CD4-positive, alpha-beta T cell treated with Interleukin-6 at 100 ng/mL for 8 hours (primary cell): ENCODE measurements around the gene CASQ2.
A peak's percentile ranks its signal among the peaks of the same experiment; 100 is the strongest.

Source experiments
- DNase-seq: peaks from one replicate; pipeline ENCODE4 v3.0.0-alpha.2; 2020; ENCODE audit warnings: mixed read lengths, low spot score

CASQ2 gene

DNA sequence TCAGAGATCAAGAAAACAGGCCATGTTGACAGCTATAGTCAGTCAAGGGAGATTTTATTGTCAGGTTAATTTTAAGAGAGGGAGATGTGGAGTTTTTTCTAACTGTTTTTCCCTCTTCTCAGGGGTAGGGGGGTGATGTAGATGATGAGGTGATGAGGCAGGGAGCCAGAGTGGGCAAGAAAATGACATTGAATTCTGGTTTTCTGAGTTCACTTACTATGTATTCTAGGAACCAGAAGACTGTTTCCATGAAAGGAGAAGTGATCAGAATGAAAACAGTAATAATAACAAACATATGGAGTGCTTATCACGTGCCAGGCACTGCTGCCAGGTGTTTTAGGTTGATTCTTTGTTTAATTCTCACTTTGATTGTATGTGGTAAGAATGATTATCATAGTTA, 40.2 kb downstream of the CASQ2 start:
- DNase-seq: no peak

DNA sequence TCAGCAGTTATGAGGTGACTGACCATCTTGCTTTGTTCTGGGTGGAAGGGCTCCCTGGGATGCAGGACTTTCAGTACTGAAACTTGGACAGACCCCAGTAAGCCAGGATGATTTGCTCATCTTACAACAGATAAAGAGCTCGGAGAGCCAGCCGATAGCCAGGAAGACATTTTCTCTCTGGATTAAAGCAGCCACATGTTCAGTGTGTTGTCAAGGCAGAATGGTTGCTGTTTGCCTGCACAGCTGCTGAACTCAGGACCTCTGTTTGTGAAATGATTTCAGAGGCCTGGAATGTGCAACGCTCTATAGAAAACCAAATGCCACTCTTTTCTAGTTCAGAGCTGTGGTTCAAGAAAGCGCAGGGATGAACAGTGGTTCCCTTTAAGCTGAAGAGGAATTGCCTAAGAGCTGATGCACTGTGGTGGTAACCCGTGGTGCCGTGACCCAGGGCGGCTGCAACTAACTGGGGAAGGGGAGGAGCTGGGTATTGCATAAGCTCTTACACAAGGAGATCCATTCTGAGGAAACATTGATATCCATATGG, 40.7 kb downstream of the CASQ2 start:
- DNase-seq: no peak

DNA sequence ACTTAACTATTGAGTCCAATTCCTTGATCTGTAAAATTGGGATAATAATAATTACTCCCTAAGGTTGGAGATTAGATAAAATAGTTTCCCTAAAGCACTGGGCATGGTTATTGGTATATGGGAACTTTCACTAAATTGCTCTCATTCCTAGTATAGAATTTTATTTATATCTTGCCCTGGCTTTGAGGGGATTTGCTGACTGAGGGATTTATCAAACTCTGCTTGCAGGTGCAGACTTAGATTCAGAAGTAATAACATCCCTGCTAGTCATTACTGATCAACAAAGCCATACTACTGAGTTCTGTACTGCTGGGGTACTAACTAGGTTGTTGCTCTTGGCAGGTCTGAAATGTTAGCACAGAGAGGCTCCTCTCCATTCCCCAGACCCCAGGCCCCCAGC, 41.9 kb downstream of the CASQ2 start:
- no peak for DNase-seq

DNA sequence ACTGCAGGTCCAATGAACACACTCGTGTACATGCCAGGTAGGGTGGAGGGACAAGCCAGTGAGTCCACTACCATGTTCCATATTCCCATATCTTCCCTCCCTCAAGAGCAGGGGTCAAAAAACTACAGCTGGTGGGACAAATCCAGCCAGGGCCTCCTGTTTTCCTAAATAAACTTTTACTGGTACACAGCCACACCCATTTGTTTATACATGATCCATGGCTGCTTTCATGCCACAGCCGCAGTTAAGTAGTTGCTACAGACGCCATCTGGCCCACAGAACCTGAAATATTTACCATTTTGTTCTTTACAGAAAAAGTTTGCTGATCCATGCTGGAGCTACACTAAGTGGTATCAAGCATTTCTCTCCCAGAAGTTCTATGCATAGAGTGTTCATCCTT, 42.4 kb downstream of the CASQ2 start:
- no peak for DNase-seq

DNA sequence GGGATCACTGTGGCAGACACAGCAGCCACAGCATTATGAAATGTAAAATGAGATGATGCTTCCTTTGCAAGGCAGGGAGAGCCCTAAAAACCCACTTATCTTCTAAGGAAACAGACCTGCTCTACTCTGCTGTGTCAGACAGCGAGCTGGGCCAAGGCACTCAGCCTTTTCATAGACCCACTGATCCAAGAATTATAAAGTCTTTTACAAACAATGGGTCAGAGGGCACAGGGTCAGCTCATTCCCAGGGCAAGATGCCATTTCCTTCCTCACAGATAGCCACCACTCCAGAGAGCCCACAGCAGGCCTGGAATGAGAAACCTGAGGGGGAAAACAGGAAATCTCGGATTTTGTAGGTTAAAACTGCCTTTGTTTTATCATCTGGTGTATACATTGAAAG, 42.9 kb downstream of the CASQ2 start:
- no peak for DNase-seq

DNA sequence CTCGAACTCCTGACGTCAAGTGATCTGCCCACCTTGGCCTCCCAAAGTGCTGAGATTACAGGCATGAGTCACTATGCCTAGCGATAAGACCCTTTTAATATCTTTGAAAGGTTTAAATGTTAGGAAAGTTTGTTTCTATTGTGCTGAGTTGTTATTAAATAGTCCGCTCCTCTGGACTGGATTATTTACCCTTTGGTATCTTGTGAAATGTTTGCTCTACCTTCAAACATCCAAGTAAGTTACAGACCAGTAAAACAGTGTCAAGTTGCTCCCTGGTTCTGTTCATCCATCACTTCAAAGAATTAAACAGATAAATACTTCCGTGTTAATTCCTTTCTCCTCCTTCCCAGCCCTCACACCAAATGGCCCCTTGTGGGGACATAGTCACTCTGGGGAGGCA, 44.8 kb downstream of the CASQ2 start:
- no peak for DNase-seq

DNA sequence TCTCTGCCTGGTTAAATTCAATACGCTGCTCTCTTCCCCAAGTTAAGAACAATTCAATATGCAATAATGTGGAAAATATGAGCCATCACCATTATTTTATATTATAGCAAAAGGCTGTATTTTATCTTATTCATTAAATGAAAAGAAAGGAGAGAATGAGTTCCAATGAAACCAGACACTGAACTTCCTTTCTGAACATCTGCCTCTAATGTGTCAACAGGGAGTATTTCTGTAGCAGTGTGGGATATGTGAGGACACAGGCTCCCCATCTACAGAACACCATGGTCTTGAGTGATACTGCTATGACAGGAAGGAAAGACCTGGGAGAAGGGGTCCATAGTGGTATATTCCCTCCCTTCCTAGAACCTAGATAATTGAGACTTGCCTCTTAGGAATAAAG, 46.3 kb downstream of the CASQ2 start:
- DNase-seq: no peak

DNA sequence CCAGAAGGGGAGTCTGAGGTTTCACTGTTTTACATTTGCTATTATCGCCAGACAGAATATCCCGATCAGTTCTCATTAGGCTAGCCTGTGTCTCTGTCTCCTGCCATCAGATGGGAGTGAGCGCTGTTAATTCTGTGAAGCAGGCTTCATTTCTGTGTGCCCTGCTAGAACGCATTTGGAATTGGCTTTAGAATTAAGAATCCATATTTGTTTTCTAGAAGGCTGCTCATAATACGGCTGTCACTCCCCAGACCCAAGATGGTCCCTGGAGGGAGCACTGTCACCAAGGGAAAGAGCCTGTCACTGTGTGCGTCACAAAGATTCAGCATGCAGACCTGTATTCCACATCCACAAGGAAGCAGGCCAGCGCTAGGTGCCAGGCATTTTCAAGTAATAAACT, 49.2 kb downstream of the CASQ2 start:
- DNase-seq: no peak

DNA sequence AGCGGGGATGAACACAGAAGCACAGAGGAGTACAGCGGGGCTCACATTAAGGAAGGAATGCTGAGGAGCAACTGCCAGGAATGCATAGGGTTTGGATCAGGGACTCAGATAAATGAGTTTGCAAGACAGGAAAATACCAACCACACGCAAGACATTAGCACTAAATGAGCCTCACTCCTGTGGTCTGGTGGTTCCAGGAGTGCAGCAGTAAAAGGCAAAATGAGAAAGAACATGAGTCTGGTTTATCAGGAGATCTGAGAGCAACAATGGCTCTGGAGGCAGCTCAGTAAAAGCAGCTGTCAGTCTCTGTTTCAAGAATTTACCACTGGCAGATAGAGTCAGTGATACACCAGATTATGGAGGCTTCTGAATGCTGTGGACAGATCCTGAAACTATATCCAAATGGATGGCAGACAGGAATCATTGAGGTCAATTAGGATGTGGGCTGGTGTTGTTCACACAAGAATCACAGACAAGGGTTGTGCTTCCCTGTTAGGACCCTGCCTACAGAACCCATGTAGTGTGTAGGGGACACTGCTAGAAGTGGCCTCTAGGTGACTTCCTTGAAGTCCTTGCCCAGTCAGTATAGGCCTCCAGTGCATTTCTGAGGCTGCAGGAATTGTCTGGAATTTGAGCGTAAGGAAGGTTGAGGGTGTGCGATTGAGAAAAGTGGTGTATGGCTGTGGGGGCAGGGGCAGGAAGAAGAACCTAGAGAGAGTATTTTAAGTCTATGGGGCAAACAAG, 50.3 kb downstream of the CASQ2 start:
- DNase-seq: no peak

DNA sequence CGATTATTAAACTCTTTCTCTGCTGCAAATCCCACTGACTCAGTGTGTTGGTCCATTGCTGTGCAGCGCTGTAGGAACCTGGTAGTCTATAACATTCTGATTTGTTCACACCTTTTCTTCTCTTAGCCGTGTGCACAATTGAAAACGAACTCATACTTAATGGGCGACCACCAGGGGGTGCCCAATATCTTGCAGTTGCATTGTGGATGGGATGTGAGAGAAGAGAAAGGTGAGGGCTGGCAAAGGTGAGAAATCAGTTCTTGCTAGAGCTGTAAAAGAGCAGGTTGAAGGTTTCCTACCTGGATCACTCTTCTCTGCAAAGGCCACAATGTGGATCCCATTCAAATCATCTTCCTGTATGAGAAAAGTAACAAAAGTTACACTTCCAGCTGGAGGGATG, 51.0 kb downstream of the CASQ2 start:
- DNase-seq: peak; percentile 8

DNA sequence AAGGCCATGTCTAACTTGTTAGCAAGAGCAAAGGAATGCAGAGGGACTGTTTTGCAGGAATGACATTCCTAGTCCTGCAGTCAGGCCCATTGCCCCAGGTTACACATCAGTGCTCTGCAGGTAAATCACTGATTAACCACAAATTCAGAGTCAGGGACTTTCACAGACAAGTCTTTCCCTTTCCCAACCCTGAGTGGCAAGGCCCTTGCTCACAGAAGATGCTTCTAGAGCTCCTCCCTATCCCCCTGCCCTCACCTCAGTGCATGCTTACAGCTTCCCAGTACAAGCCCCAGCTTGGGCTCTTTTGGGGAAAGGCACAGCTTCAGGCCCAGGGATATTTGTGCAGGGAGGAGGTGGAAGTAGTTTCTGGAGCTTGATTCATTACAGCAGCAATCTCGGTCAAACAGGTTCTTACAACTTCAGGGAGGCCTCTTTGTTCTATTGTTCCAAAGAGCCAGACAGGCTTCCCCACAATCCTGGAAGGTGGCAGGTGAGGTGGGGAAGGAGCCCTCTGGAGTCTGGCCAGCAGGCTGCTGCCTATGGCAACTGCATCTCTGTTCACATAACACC, 53.9 kb downstream of the CASQ2 start:
- DNase-seq: no peak

DNA sequence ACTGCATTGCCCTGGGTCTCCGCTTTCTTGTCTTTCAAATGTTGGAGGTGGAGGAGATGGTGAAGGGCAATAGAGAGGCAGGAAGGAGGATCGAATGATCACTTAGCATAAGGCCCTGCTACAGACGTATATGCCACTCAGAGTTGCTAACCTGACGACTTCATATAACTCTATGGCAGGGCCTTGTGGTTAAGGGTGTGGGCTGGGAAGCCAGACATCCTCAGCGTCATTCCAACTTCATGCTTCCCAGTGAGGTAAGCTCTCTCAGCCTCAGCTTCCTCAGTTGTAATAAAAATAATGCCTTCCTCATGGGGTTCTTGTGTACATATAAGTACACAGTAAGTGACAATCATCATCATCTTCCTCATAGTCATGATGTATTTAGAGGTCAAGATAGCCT, 54.6 kb downstream of the CASQ2 start:
- no peak for DNase-seq

DNA sequence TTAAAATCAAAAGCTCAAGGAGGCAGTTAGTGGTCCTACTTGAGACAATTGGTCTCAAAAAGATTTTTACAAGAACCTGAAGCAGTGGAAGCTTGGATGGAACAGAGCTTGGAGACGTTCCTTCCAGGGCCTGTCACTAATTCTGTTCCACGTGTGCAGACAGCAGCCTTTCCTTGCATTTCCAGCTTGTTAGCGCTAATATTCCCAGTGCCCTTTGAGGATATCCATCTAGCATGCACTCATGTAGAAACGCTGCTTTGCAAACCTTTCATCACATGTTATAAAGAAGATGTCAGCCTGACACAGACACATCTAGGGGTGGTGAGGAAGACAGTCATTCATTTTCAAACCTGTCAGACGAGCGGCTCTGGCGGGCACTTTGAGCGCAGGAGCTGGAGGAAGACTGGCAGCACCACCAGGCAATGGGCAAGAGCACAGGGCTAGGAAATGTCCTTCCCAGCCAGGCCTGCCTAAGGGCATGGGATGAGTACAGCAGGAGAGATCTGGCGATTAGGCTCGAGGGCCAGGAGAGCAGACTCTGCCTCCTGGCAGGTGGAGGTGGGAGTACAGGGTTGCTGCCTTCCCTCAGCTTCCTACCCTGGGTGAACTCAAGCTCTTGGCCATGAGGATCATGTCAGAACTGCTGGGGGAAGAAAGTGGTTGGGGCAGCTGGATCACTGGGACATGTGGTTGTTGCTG, 55.5 kb downstream of the CASQ2 start:
- DNase-seq: no peak

DNA sequence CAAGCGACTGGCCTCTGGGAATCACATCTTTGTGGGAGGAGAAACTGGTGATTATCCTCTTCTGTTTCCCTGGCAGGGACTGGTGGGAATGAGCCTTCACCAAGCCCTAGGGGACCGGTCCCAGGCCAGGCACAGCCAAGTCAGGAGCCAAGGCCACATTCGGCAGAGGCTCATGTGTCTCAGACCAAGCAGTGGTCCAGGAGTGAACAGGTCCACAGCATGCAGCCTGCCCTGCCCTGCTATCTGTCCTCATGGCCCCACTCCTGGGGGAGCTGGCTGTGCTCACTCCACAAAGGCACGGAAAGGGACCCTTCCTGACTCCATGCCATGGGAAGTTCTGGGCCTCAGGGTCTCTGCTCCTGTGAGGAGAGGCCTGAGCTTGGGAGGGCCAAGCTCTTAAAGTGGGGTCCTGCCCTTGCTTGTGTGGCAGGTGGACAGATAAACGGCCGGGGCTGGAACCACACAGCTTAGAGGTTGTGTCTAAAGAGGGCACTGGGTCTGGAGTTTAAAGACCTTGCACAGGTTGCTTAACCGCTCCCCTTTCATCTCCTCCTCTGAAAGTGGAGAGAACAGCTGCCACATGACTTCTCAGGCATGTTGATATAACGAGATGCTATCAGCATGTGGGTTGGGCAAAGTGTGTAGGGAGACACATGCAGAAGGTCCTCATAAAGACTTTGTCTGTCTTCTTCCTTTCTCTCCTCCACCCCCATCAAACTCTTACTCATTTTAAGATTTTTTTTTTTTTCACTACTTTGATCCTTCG, 57.5 kb downstream of the CASQ2 start:
- no peak for DNase-seq

DNA sequence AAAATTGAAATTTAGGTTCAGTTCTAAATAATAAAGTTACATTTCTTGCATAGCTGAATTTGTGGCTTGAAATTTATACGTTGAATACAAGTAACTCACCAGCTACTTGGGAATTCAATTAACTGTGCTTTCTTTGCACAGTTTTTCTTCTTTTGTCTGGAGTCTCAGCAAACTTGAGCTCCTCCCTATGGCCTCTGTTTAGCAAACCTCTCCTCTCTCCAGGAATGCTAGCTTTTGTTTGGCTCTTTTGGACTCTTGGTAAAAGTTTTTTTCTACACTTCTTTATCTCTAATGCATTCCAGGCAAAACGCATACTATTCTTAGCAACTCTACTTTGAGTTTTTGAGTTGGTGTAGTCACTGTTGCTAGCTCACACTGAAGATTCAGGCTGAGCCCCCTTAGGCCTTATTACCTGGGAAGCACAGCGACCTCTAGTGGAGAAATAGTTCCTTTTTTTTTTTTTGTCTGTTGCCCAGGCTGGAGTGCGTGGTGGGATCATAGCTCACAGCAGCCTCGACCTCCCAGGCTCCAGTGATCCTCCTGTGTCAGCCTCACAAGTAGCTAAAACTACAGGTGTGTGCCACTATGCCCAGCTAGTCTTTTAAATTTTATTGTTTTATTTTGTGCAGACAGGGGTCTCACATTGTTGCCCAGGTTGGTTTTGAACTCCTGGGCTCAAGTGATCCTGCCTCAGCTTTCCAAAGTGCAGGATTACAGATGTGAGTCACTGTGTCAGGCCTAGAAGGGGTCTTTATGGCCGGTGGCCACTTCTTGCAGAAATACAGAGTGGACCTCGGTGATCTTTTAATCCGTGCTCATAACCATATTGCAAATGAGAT, 61.7 kb downstream of the CASQ2 start:
- DNase-seq: no peak

DNA sequence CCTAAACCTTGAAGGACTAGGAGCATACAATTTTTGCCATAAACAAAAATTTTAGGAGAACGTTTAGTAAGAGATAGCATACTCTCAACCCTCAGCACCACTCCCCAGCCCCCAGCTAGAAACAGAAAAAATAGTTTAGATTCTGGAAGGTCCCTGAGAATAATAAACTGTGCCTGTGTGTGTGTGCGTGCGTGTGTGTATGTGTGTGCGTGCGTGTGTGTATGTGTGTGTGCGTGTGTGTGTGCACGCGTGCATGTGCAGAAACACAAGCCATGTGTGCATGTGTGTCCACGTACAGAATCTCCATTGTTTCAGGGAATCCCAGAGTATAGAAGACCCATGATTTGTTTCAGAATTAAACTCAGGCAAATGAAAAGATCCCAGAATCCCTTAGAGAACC, 62.6 kb downstream of the CASQ2 start:
- no peak for DNase-seq

DNA sequence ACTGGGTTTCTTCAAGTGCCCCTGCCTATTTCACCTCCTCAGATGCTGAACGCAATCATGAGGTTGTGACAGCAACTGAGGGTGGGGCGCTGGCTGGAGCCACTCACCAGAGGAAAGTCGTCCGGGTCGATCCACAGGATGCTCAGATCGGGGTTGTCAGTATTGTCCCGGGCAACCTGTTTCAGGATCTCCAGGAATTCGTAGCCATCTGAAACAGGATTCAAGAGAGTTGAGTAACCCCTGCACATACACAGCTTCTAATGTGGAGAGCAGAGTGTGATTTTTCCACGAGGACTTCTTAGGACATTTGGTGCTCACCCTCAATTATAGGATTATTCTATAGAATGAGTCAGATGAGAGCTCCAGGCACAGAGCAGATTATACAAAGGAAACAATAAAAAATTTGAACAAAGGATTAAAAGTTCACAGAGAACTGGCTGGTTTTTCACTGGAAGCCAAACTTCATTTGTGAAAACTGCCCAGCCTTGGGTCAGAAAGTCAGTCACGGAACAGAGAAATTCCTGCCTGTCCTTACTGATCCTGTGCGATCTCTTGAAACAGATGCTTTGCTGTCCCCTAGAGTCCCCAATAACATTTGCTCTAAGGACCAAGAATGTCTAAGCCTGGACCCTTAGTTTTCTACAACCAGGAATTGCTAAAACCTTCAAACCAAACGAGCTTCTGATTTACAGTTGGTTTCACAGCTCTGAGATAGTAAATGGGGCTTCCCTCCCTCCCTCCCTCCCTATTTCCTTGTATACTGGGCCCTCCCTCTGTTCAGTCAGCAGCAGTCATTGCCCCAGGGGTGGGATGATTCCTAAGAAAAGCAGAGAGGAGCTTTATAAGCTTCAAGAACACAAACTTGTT, 63.2 kb downstream of the CASQ2 start:
- no peak for DNase-seq

DNA sequence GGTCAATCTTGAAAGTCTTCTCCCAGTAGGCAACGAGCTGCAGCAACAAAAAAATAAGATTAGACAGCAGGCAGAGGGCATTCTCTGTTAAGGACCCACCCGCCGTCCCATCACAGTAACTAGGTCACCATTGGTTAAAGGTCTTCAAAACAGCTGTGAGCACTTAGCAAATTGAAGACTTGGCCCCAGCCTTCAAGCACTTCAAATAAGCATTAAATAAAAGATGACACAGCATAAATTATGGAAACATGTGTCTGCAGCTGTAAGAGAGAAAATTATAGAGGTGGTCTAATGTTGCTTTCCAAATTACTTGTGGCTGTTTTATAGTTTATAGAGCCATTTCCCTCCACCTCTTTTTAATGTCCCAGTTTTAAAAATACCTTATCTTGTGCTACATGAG, 65.6 kb downstream of the CASQ2 start:
- no peak for DNase-seq

DNA sequence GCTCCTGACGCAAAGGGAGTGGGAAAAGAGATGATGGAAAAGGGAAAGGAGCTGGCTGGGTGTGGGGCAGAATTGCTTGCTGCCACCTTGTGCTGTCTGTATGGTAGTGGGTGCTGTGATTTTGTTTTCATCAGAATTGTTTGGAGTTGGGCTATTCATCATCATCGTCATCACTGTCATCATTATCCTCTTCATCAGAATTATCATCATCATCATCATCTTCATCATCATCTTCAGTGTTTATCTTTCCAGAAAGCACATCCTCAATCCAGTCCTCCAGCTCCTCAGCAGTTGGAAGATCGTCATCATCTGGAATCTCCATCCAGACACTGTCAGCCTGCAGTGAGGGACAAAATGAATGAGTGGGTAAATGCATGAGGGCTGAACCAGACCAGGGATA, 67.4 kb downstream of the CASQ2 start:
- no peak for DNase-seq

DNA sequence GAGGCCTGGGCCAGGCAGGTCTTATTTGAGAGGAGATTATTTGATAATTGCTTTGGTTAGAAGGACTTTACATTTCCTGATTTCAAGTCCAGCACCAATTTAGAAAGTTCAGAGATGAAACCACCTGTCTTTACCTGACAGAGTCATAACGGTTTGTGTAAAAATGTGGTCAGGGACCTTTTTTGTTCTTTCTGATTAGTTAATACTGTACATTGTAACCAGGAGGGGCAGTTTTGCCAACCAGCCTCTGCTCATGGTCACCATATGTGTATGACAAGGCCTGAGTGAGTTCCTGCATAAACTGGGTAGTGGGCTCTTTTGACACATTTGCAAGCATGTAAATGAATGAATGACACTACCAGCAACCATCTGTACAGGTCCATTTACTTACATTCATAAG, 70.9 kb downstream of the CASQ2 start:
- no peak for DNase-seq

DNA sequence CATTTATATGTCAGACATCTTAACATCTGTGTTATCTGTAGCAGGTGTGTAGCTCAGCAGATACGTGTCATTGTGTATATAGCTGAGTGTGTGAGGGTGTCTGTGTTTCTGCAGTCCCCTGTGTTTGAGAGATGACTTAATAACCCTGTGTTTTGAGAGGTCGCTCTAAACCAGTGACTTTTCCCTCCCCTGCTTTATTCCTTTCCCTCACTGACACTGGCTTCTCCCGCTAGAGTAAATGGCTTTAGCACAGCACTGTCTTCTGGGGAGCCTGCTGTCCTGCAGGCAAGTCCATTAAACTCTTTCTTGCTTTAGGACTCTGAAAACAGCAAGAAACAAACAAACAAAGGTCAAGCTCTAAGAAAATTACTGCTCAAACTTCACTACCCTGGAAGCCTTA, 73.7 kb downstream of the CASQ2 start:
- no peak for DNase-seq
